Occipital lobe (tissue), 2 donors: Measurements from ENCODE around the gene FAT1. TPM values are rescaled to one million over a fixed set of nuclear protein-coding genes. Genes with fewer than 3 reads are reported as not detected.
"Not testable (repeated sequence)": the region's sequence is repeated elsewhere in the genome, so short reads cannot be mapped to it uniquely, and the experiment has no call there.

Experiments used
- DNase-seq: peaks from one replicate; lab custom pipeline; 2025; lab: John Stamatoyannopoulos, UW
- total RNA-seq: library from RNA; depleted of rRNA; stranded (reverse); fragments of >200 nt; gene quantifications from one replicate; pipeline ENCODE4 v1.2.3, GENCODE V29; 2014

FAT1 gene
- 28.4 TPM for total RNA-seq

- no peak for DNase-seq
Observed at GRCh38 chr4:186723292-186724057, at the start of gene FAT1. Gene FAT1, minus strand, starts transcription at chr4:186723856. Its CDS starts 14,029 bp downstream, at chr4:186709827.

GRCh38 chr4:186772936-186773487 lies 49.4 kb upstream of the FAT1 start:
- DNase-seq: no peak

GRCh38 chr4:186771624-186772023 lies 48.0 kb upstream of the FAT1 start:
- no peak for DNase-seq

GRCh38 chr4:186770481-186771175 lies 47.0 kb upstream of the FAT1 start:
- DNase-seq: no peak

GRCh38 chr4:186767794-186768193 lies 44.1 kb upstream of the FAT1 start:
- no peak for DNase-seq

GRCh38 chr4:186765673-186766546 lies 42.3 kb upstream of the FAT1 start:
- DNase-seq: no peak

GRCh38 chr4:186765138-186765537 lies 41.5 kb upstream of the FAT1 start:
- DNase-seq: no peak

- DNase-seq: no peak
Observed at GRCh38 chr4:186764457-186764856, 40.8 kb upstream of the FAT1 start.

GRCh38 chr4:186762865-186763264 lies 39.2 kb upstream of the FAT1 start:
- no peak for DNase-seq

GRCh38 chr4:186762361-186762760 lies 38.7 kb upstream of the FAT1 start:
- DNase-seq: no peak

- not testable (repeated sequence) for DNase-seq
Observed at GRCh38 chr4:186761956-186762355, 38.3 kb upstream of the FAT1 start.

GRCh38 chr4:186761393-186761792 lies 37.7 kb upstream of the FAT1 start:
- DNase-seq: peak; percentile 1

- DNase-seq: no peak
Observed at GRCh38 chr4:186760576-186760975, 36.9 kb upstream of the FAT1 start.

- no peak for DNase-seq
Observed at GRCh38 chr4:186759990-186760389, 36.3 kb upstream of the FAT1 start.

GRCh38 chr4:186758929-186759682 lies 35.5 kb upstream of the FAT1 start:
- no peak for DNase-seq

- no peak for DNase-seq
Observed at GRCh38 chr4:186757696-186758355, 34.2 kb upstream of the FAT1 start.

- DNase-seq: not testable (repeated sequence)
Observed at GRCh38 chr4:186756550-186756949, 32.9 kb upstream of the FAT1 start.

- no peak for DNase-seq
Observed at GRCh38 chr4:186755550-186756519, 32.2 kb upstream of the FAT1 start.

- no peak for DNase-seq
Observed at GRCh38 chr4:186754976-186755375, 31.3 kb upstream of the FAT1 start.
